ENCODE data around the gene CUL5.

CUL5 gene

GRCh38 chr11:108008656-108009496 lies at the start of gene CUL5:
TSS of gene CUL5 (plus strand) at chr11:108008898. CDS start at chr11:108009349, 451 bp downstream.
- peaks cover 9% of the 10 kb centered on the region for H3K4me1 ChIP-seq (ENCODE audit: control insufficient read depth, low read depth, low read length)
- peaks cover 3% of the 10 kb centered on the region for H3K36me3 ChIP-seq (ENCODE audit: control insufficient read depth, low read depth, low read length)
- peak within 1 kb of the TSS; percentile 97 for H3K27ac ChIP-seq (ENCODE audit: low read length)
- H3K4me3 ChIP-seq (ENCODE audit: low read length) = peak within 1 kb of the TSS; percentile 98
- no peaks in the 10 kb centered on the region for H3K27me3 ChIP-seq (ENCODE audit: control insufficient read depth, insufficient read depth, low read length)
- H3K9ac ChIP-seq (ENCODE audit: low read length) = peak within 1 kb of the TSS; percentile 99
- no peaks in the 10 kb centered on the region for H3K9me3 ChIP-seq (ENCODE audit: control insufficient read depth, low read depth, low read length)

DNA sequence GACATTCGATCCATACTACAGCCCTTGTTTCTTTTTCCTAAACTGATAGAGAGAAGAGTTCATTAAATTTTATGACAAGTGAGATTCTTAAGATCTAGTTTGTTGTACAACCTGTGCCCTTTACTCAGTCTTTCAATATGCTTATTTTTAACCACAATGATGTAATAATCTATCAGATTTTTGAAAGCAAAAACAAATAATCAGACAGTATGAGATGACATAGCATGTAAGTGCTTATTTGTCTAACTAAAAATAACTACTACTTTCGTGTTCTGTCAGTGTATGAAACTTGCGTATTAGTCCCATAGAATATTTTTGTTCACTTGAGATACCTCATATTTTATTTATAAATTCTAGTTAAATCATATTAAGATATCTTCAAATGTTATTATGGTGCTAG lies 47.2 kb upstream of the CUL5 start:
- H3K27me3 ChIP-seq (ENCODE audit: control insufficient read depth, insufficient read depth, low read length) = no peaks in the 10 kb centered on the region
- no peak overlapping the region for H3K27ac ChIP-seq (ENCODE audit: low read length)
- peaks cover 3% of the 10 kb centered on the region for H3K36me3 ChIP-seq (ENCODE audit: control insufficient read depth, low read depth, low read length)
- no peaks in the 10 kb centered on the region for H3K4me1 ChIP-seq (ENCODE audit: control insufficient read depth, low read depth, low read length)
- H3K9me3 ChIP-seq (ENCODE audit: control insufficient read depth, low read depth, low read length) = no peaks in the 10 kb centered on the region
- H3K9ac ChIP-seq (ENCODE audit: low read length) = no peak overlapping the region
- H3K4me3 ChIP-seq (ENCODE audit: low read length) = no peak overlapping the region

DNA sequence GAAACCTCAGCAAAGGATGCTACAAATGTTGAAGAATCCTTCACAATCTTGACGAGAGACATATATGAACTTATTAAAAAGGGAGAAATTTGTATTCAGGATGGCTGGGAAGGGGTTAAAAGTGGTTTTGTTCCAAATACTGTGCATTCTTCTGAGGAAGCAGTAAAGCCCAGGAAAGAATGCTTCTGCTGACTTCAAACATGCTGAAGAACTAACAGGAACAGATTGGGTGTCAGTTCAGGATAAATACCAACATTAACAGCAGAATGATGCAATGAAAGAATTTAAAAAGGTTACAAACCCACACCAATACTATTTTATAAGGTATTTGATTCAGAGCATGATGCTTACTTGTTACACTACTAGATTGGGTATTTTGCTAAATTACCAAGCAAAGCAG lies 46.5 kb upstream of the CUL5 start:
- H3K9me3 ChIP-seq (ENCODE audit: control insufficient read depth, low read depth, low read length) = no peaks in the 10 kb centered on the region
- no peak overlapping the region for H3K27ac ChIP-seq (ENCODE audit: low read length)
- peaks cover 3% of the 10 kb centered on the region for H3K36me3 ChIP-seq (ENCODE audit: control insufficient read depth, low read depth, low read length)
- no peak overlapping the region for H3K9ac ChIP-seq (ENCODE audit: low read length)
- H3K27me3 ChIP-seq (ENCODE audit: control insufficient read depth, insufficient read depth, low read length) = no peaks in the 10 kb centered on the region
- no peak overlapping the region for H3K4me3 ChIP-seq (ENCODE audit: low read length)
- no peaks in the 10 kb centered on the region for H3K4me1 ChIP-seq (ENCODE audit: control insufficient read depth, low read depth, low read length)

GRCh38 chr11:107963091-107963490 lies 45.6 kb upstream of the CUL5 start:
- Histone ChIP-seq H3K4me3 (ENCODE audit: low read length) (no peak overlapping the region), H3K27ac (ENCODE audit: low read length) (no peak overlapping the region), H3K9ac (ENCODE audit: low read length) (no peak overlapping the region), H3K27me3 (ENCODE audit: control insufficient read depth, insufficient read depth, low read length) (no peaks in the 10 kb centered on the region), H3K36me3 (ENCODE audit: control insufficient read depth, low read depth, low read length) (peaks cover 3% of the 10 kb centered on the region), H3K4me1 (ENCODE audit: control insufficient read depth, low read depth, low read length) (no peaks in the 10 kb centered on the region), H3K9me3 (ENCODE audit: control insufficient read depth, low read depth, low read length) (no peaks in the 10 kb centered on the region)

DNA sequence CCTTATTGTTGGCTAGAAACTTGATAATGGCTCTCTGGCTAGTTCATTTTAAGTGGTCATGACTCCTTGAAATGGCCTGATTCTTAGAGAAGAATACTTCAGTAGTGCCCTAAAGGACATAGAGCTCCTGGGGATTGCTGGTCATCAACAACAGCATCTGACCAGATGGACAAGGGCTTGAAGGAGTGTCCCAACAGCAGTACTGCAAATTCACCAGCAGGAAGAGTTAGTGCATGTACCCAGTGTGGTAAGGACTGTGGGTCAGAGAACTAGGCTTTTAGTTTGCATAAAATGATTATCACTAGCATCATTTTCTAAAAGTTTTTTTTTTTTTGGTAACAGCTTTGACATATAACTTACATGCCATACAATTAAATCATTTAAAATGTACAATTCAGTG lies 39.5 kb upstream of the CUL5 start:
- H3K27me3 ChIP-seq (ENCODE audit: control insufficient read depth, insufficient read depth, low read length) = no peaks in the 10 kb centered on the region
- H3K4me1 ChIP-seq (ENCODE audit: control insufficient read depth, low read depth, low read length) = no peaks in the 10 kb centered on the region
- no peak overlapping the region for H3K9ac ChIP-seq (ENCODE audit: low read length)
- H3K4me3 ChIP-seq (ENCODE audit: low read length) = no peak overlapping the region
- no peaks in the 10 kb centered on the region for H3K9me3 ChIP-seq (ENCODE audit: control insufficient read depth, low read depth, low read length)
- H3K27ac ChIP-seq (ENCODE audit: low read length) = no peak overlapping the region
- H3K36me3 ChIP-seq (ENCODE audit: control insufficient read depth, low read depth, low read length) = no peaks in the 10 kb centered on the region

DNA sequence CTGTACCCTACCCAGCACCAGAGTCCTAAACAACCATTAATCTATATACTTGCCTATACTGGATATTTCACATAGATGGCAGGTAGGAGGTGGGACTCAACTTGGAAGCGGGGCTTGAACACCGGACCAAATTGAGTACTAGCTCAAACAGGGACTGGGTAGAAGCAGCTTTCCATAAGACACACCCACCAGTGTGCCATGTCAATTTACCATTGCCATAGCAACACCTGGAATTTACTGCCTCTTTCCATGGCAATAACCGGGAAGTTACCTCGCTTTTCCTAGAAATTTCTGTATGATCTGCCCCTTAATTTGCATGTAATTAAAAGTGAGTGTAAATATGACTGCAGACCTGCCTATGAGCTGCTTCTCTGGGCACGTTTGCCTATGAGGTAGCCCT lies 38.6 kb upstream of the CUL5 start:
- Histone ChIP-seq H3K27me3 (ENCODE audit: control insufficient read depth, insufficient read depth, low read length) (no peaks in the 10 kb centered on the region), H3K4me1 (ENCODE audit: control insufficient read depth, low read depth, low read length) (no peaks in the 10 kb centered on the region), H3K4me3 (ENCODE audit: low read length) (no peak overlapping the region), H3K27ac (ENCODE audit: low read length) (no peak overlapping the region), H3K36me3 (ENCODE audit: control insufficient read depth, low read depth, low read length) (no peaks in the 10 kb centered on the region), H3K9ac (ENCODE audit: low read length) (no peak overlapping the region), H3K9me3 (ENCODE audit: control insufficient read depth, low read depth, low read length) (no peaks in the 10 kb centered on the region)

DNA sequence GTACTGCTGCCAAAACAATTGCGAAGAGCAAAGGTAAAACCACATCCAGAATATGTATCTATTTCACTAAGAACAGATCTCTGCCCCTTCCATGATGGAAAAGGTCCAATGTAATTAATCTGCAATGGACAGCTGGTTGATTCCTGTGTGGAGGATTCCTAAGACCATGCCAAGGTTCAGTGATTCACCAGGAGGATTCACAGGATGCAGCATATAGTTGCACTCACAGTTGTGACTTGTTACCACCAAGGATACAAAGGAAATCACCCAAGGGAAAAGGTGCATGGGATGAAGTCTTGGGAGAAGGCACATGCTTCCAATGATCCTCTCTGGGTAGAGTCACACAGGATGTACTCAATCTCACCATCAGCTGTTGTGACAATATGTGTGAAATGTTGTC lies 35.1 kb upstream of the CUL5 start:
- no peaks in the 10 kb centered on the region for H3K9me3 ChIP-seq (ENCODE audit: control insufficient read depth, low read depth, low read length)
- H3K4me1 ChIP-seq (ENCODE audit: control insufficient read depth, low read depth, low read length) = no peaks in the 10 kb centered on the region
- H3K27me3 ChIP-seq (ENCODE audit: control insufficient read depth, insufficient read depth, low read length) = no peaks in the 10 kb centered on the region
- no peak overlapping the region for H3K4me3 ChIP-seq (ENCODE audit: low read length)
- no peak overlapping the region for H3K27ac ChIP-seq (ENCODE audit: low read length)
- no peak overlapping the region for H3K9ac ChIP-seq (ENCODE audit: low read length)
- H3K36me3 ChIP-seq (ENCODE audit: control insufficient read depth, low read depth, low read length) = no peaks in the 10 kb centered on the region

- Histone ChIP-seq H3K36me3 (ENCODE audit: control insufficient read depth, low read depth, low read length) (no peaks in the 10 kb centered on the region), H3K9me3 (ENCODE audit: control insufficient read depth, low read depth, low read length) (no peaks in the 10 kb centered on the region), H3K27ac (ENCODE audit: low read length) (no peak overlapping the region), H3K4me1 (ENCODE audit: control insufficient read depth, low read depth, low read length) (peaks cover 10% of the 10 kb centered on the region), H3K27me3 (ENCODE audit: control insufficient read depth, insufficient read depth, low read length) (no peaks in the 10 kb centered on the region), H3K9ac (ENCODE audit: low read length) (no peak overlapping the region), H3K4me3 (ENCODE audit: low read length) (no peak overlapping the region)
These were observed 20.1 kb upstream of the CUL5 start for GRCh38 chr11:107988397-107989158.

DNA sequence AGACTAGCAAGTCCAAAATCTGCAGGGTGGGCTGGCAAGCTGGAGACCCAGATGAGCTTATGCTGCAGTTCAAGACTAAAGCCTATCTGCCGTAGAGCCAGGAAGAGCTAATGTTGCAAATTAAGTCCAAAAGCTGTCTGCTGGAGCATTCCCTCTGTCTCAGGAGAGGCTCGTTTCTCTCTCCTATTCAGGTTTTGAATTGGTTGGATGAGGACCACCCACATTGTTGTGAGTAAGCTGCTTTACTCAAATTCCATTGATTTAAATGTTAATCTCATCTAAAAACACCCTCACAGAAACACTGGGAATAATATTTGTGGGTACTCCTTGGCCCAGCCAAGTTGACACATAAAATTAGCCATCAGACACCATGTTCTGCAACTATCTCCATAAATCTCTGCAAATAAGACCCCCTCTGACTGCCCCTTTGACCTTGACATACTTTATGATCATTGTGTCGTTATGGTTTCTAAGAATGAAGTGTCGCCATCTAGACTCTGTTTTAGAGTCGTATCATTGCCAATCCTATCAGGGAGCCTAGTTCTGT lies 16.8 kb upstream of the CUL5 start:
- Histone ChIP-seq H3K27ac (ENCODE audit: low read length) (no peak overlapping the region), H3K4me1 (ENCODE audit: control insufficient read depth, low read depth, low read length) (peaks cover 10% of the 10 kb centered on the region), H3K9me3 (ENCODE audit: control insufficient read depth, low read depth, low read length) (no peaks in the 10 kb centered on the region), H3K27me3 (ENCODE audit: control insufficient read depth, insufficient read depth, low read length) (no peaks in the 10 kb centered on the region), H3K4me3 (ENCODE audit: low read length) (no peak overlapping the region), H3K9ac (ENCODE audit: low read length) (no peak overlapping the region), H3K36me3 (ENCODE audit: control insufficient read depth, low read depth, low read length) (no peaks in the 10 kb centered on the region)

GRCh38 chr11:107996006-107996776 lies 12.5 kb upstream of the CUL5 start:
- no peaks in the 10 kb centered on the region for H3K36me3 ChIP-seq (ENCODE audit: control insufficient read depth, low read depth, low read length)
- H3K9ac ChIP-seq (ENCODE audit: low read length) = no peak overlapping the region
- no peaks in the 10 kb centered on the region for H3K27me3 ChIP-seq (ENCODE audit: control insufficient read depth, insufficient read depth, low read length)
- no peaks in the 10 kb centered on the region for H3K9me3 ChIP-seq (ENCODE audit: control insufficient read depth, low read depth, low read length)
- no peak overlapping the region for H3K4me3 ChIP-seq (ENCODE audit: low read length)
- no peak overlapping the region for H3K27ac ChIP-seq (ENCODE audit: low read length)
- H3K4me1 ChIP-seq (ENCODE audit: control insufficient read depth, low read depth, low read length) = peaks cover 10% of the 10 kb centered on the region

DNA sequence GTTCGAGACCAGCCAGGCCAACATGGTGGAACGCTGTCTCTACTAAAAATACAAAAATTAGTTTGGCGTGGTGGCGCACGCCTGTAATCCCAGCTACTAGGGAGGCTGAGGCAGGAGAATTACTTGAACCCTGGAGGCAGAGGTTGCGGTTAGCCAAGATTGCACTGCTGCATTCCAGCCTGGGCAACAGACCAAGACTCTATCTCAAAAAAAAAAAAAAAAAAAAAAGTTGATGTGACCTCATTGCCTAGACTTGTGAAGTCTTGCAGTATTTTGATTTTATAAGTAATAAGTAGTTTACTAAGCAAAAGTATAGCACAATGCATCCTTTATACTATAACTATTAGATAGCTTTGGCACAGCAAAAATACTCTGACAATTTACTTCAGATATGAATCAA lies 9.9 kb upstream of the CUL5 start:
- Histone ChIP-seq H3K36me3 (ENCODE audit: control insufficient read depth, low read depth, low read length) (no peaks in the 10 kb centered on the region), H3K4me3 (ENCODE audit: low read length) (no peak overlapping the region)

More for the DNA sequence above, 9.9 kb upstream of the CUL5 start:
- Histone ChIP-seq H3K27me3 (ENCODE audit: control insufficient read depth, insufficient read depth, low read length) (no peaks in the 10 kb centered on the region), H3K9ac (ENCODE audit: low read length) (no peak overlapping the region), H3K4me1 (ENCODE audit: control insufficient read depth, low read depth, low read length) (no peaks in the 10 kb centered on the region), H3K9me3 (ENCODE audit: control insufficient read depth, low read depth, low read length) (no peaks in the 10 kb centered on the region), H3K27ac (ENCODE audit: low read length) (no peak overlapping the region)

Data from iPS-18a (cell line).